ENCODE measurements around the gene EPHA6. TPM values are rescaled to one million over a fixed set of nuclear protein-coding genes. Genes with fewer than 3 reads are reported as not detected.
A peak's percentile ranks its signal among the peaks of the same experiment; 100 is the strongest.
"Not testable (repeated sequence)": the region's sequence is repeated elsewhere in the genome, so short reads cannot be mapped to it uniquely, and the experiment has no call there.

EPHA6 gene
- total RNA-seq, 1 donor from 2014 or later: 64.8 TPM

- no peak for FAIRE-seq
- DNase-seq (ENCODE audit: low spot score in 2 of 2): no peak
Observed at GRCh38 chr3:97388774-97389173, 574.4 kb downstream of the EPHA6 start.

DNA sequence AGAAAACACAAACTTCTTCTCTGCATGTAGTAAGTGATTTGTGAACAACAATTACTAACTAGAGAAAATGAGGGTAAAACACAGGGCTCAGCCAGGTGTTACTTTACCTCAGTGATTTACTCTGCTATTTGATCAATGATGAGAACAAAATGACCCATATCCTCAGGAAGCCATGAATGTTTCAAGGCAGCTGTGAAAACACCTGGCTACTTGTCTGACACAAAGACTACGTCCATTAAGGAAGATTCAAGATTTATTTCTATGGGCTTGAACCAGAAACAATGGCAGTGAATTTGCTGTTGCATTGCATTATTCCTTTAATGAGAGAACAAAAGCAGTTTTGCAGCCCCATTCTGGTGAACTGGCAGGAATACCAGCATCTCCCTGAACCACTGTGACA is 575.5 kb downstream of the EPHA6 start:
- FAIRE-seq (no peak), DNase-seq (ENCODE audit: low spot score in 2 of 2) (no peak)

GRCh38 chr3:97391167-97391566 is 576.8 kb downstream of the EPHA6 start:
- FAIRE-seq (no peak), DNase-seq (ENCODE audit: low spot score in 2 of 2) (no peak)

- DNase-seq (ENCODE audit: low spot score in 2 of 2): no peak
- peak; percentile 15 for FAIRE-seq
Observed at GRCh38 chr3:97409612-97410011, 595.2 kb downstream of the EPHA6 start.

DNA sequence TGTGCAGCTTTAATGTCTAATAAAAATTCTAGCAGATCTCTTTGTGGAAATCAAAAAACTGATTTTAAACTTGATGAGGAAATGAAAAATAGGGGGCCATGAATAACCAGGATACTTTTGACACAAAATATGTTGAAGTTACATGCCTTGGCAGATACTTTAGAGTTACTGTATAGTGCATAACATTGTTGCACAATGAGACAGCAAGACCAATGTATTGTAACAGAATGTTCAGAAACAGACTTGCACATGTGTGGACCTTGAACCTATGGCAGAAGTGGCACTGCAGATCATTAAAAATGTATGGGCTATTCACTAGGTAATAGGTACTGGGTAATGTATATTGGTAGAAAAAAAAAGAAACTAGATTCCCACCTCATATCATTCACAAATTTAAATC is 607.2 kb downstream of the EPHA6 start:
- DNase-seq (ENCODE audit: low spot score in 2 of 2): no peak
- FAIRE-seq: no peak

DNA sequence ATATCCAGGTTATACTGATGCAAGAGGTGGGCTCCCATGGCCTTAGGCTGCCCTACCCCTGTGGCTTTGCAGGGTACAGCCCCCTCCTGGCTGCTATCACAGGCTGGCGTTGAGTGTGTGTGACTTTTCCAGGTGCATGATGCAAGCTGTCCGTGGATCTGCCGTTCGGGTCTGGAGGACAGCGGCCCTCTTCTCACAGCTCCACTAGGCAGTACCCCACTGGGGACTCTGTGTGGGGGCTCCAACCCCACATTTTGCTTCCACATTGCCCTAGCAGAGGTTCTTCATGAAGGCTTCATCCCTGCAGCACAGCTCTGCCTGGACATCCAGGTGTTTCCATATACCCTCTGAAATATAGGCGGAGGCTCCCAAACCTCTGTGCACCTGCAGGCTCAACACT is 610.6 kb downstream of the EPHA6 start:
- FAIRE-seq (no peak), DNase-seq (ENCODE audit: low spot score in 2 of 2) (no peak)

DNA sequence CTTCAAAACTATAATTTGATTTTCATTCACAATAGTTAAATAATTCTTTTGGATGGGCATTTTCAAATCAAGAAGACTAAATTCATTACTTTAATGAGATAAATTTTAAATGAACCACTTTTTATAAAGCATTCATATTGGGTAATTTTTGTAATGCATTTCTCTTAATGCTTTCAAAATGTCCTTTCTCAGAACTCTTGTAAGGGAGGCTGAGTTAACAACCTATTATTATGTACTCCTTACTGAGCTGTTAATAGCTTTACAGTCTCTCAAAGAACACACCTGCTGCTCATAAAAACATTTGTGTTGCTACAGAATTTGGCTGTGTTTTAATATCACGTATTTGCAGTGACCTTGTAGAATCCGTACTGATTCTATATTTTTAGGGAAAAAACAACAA is 616.2 kb downstream of the EPHA6 start:
- no peak for FAIRE-seq
- DNase-seq (ENCODE audit: low spot score in 2 of 2): no peak

- DNase-seq (ENCODE audit: low spot score in 2 of 2) (no peak), FAIRE-seq (no peak)
Observed at GRCh38 chr3:97432914-97433313, 618.5 kb downstream of the EPHA6 start.

DNA sequence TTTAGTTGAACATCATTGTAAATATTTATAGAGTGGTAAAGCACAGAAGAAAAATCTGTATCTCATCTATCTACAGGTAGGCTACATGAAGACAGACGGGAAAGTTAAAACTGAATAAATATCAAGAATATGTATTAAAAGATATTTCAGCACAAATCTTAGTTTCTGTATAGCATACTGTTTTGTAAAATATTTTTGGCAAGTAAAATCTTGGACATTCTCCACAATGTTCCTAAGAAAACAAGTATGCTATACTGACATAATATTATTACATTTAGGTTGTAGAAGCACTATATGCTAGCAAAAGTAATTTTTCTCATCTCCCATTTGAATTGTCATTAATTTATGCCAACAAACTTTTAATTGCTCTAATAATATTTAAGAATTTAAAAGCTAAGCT is 623.7 kb downstream of the EPHA6 start:
- no peak for DNase-seq (ENCODE audit: low spot score in 2 of 2)
- no peak for FAIRE-seq

DNA sequence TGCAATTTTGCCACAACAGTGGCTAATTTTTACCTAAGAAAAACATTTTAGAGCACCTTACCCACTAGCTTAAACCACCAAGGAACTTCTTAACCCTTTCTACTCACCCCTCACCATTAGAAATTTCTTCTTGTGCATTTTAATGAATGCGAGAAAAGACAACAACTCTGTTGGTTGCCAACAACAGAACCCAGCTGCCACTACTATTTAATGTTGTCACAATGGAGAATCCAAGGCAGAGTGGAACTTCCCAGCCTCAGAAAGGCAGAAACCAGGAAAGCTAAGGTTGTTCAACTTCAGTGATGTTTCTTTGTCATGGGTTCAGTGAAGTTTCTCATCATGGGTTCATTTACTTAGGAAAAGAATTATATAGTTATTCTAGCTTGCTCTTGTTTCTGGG is 625.0 kb downstream of the EPHA6 start:
- DNase-seq (ENCODE audit: low spot score in 2 of 2) (no peak), FAIRE-seq (no peak)

GRCh38 chr3:97464035-97464434 is 649.6 kb downstream of the EPHA6 start:
- FAIRE-seq (no peak), DNase-seq (ENCODE audit: low spot score in 2 of 2) (no peak)

DNA sequence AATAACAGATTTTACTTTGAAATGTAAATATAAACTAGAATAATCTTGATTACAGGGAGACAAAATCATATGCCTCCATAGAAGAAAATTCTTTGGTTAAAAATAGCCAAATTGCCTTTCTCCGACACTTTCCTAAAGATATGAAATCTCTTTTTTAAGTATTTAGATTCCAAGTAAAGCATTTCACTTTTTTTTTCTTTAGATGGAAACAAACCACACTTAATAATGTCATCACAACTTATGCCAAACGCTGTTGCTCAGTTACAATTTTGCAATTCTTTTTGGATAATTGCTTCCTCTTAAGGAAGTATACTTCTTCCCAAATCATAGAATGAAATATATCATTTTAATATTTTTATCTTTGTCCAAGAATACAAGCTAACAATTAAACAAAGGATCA is 656.1 kb downstream of the EPHA6 start:
- no peak for DNase-seq (ENCODE audit: low spot score in 2 of 2)
- no peak for FAIRE-seq

DNA sequence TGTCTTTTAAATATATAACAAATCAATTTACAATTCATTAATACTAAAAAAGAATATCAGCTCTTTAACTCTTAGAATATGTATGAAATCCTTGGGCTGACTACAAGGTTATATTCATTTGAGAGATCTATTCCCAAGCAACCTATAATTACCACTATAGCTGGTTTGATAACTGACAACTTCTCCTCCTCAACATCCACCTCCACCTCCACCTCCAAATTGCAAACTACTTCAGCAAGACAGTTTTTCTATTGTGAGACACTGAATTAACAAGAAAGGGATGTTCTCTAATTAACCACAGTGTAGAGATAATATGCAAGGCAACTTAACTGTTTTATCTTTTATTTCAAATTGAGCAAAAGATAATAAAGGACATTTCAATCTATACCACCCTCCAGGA is 665.3 kb downstream of the EPHA6 start:
- DNase-seq (ENCODE audit: low spot score in 2 of 2) (no peak), FAIRE-seq (no peak)

DNA sequence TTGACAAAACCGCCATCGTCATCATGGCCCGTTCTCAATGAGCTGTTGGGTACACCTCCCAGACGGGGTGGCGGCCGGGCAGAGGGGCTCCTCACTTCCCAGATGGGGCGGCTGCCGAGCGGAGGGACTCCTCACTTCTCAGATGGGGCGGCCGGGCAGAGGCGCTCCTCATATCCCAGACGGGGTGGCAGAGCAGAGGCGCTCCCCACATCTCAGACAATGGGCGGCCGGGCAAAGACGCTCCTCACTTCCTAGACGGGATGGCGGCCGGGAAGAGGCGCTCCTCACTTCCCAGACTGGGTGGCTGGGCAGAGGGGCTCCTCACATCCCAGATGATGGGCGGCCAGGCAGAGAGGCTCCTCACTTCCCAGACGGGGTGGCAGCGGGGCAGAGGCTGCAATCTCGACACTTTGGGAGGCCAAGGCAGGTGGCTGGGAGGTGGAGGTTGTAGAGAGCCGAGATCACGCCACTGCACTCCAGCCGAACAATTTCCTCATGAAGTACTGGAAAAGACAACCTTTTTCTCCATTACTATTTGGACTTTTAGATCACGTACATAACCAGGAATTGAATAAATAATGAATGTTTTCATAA is 666.4 kb downstream of the EPHA6 start:
- DNase-seq (ENCODE audit: low spot score in 2 of 2); FAIRE-seq: not testable (repeated sequence)

DNA sequence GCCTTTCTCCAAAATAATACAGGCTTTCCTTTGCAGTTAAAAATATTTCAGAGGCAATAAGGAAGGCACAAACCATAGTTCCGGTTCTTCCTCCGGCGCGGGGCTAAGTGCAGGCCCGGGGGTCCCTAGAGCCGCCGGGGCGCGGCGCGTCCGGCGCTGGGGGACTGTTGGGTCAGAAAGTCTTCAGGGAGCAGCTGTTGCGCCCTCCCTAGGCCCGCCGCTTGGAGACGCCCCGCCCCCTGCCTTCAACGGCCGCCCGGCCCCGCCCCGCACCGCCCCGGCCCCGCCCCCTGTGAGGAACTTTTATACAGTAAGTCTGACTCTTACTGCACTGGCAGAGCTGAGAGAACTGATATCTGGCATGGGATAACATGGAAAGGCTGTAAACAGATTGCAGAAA is 667.0 kb downstream of the EPHA6 start:
- no peak for FAIRE-seq
- no peak for DNase-seq (ENCODE audit: low spot score in 2 of 2)

DNA sequence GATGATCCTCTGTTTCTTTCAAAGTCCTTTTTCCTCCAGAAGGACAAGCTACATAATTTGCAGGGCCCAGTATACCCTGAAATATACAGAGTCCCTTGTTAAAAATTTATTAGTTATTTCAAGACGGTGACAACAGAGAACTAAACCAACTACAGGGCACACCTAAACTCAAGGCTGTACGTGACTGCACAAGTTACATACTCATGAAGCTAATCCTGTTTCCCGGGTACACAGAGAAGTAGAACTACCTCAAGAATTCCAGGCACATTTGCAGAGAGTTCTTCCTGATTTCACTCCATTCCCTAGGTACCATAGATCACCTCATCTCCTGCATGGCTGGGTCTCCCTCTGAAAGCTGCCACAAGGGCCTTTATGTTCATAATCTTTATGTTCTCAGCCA is 670.8 kb downstream of the EPHA6 start:
- DNase-seq (ENCODE audit: low spot score in 2 of 2) (no peak), FAIRE-seq (no peak)

- DNase-seq (ENCODE audit: low spot score in 2 of 2) (no peak), FAIRE-seq (no peak)
Observed at GRCh38 chr3:97487587-97487986, 673.2 kb downstream of the EPHA6 start.

- DNase-seq (ENCODE audit: low spot score in 2 of 2) (no peak), FAIRE-seq (no peak)
Observed at GRCh38 chr3:97488741-97489140, 674.3 kb downstream of the EPHA6 start.

GRCh38 chr3:97495896-97496295 is 681.5 kb downstream of the EPHA6 start:
- FAIRE-seq (no peak), DNase-seq (ENCODE audit: low spot score in 2 of 2) (no peak)

DNA sequence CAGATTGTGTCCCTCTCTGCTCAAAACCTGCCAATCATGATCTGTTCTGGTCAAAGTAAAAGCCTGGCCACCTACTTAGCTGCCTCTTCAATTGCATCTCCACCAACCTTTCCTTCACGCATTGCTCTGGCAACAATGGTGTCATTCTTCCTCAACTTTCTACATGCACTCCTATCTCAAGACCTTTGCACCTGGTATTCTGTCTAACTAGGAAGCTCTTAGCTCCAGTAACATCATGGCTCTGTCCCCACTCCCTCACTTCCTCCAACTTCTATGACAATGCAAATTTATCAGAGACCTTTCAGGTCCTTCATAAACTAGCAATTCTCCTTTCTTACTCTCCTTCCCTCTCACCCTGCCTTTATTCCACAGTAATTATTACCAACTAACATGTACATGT is 682.7 kb downstream of the EPHA6 start:
- DNase-seq (ENCODE audit: low spot score in 2 of 2): no peak
- no peak for FAIRE-seq

- no peak for DNase-seq (ENCODE audit: low spot score in 2 of 2)
- peak; percentile 80 for FAIRE-seq
Observed at GRCh38 chr3:97504463-97504862, 690.1 kb downstream of the EPHA6 start.

- FAIRE-seq: no peak
Observed at GRCh38 chr3:97510795-97511194, 696.4 kb downstream of the EPHA6 start.

DNA sequence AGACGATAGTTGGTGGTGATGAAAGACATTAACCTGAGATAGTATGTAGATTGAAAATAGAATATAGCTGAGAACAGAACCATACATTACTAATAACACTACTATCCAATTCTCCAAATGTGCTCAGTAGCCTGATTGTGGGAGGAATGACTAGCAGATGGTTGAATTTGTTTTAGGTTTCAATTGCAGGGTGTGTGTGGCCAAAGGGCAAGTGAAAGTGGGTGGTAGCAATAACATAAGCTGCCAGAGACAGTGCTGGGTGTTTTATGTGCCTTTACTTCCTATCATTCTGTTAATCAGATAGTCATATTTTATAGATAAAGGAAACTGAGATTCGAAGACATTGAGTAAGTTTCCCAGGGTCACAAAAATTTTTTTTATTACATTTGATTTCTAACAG is 700.7 kb downstream of the EPHA6 start:
- DNase-seq (ENCODE audit: low spot score in 2 of 2): no peak
- no peak for FAIRE-seq

More at GRCh38 chr3:97510795-97511194, 696.4 kb downstream of the EPHA6 start:
- DNase-seq (ENCODE audit: low spot score in 2 of 2): no peak

Measured in frontal cortex (tissue), 4 donors.